Measurements from ENCODE around the gene TAF8. TPM values are rescaled to one million over a fixed set of nuclear protein-coding genes. Genes with fewer than 3 reads are reported as not detected.

The TAF8 gene
- total RNA-seq, 2 donors from 2014 or later = 21.9 to 35.8 TPM

DNA sequence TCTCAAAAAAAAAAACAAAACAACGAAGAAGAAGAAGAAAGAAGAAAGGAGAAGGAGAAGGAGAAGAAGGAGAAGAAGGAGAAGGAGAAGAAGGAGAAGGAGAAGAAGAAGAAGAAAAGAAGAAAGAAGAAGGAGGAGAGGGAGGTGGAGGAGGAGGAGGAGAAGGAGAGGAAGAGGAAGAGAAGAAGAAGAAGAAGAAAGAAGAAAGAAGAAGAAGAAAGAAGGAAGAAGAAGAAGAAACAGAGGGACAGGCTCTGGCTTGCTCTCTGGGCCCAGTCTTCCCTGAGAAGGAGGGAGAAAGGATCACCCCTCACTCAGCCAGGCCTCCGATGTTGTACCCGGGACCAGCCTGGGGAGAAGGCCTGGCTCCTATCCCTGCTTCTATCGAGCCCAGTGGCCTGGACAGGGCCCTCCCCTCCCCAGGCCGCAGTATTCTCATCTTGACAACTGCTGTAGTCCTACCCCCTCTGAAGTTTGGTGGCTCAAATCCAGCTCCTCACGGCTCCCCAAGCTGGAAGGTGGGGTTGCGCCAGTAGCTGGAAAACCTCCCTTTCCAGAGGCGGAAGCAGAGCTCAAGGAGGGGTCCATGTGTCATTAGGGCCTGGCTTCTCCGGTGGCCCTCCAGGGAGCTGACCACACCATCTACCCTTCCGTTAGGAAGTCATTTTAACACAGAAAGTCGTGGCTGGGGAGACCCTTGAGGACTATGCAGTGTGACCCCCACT lies 73.2 kb downstream of the TAF8 start:
- H3K36me3 ChIP-seq = no peaks in the 10 kb centered on the region
- H3K27me3 ChIP-seq = no peaks in the 10 kb centered on the region
- H3K27ac ChIP-seq = peak overlapping the region; percentile 1 to 33
- no peak overlapping the region for H3K4me3 ChIP-seq
- TF ChIP-seq CTCF (IDR thresholded peaks at IDR 0.05) = no peak
- no peaks in the 10 kb centered on the region for H3K9me3 ChIP-seq
- H3K4me1 ChIP-seq = peaks cover 0 to 3% of the 10 kb centered on the region in 2 donors
- DNase-seq (ENCODE audit: low spot score) = no peak

- Histone ChIP-seq H3K9me3 (no peaks in the 10 kb centered on the region), H3K4me1 (peaks cover 0 to 9% of the 10 kb centered on the region in 2 donors), H3K36me3 (no peaks in the 10 kb centered on the region), H3K4me3 (no peak overlapping the region), H3K27ac (peak overlapping the region in 1 of 2 donors; percentile 33), H3K27me3 (no peaks in the 10 kb centered on the region)
- TF ChIP-seq CTCF (IDR thresholded peaks at IDR 0.05) = no peak
- DNase-seq (ENCODE audit: low spot score) = no peak
Measured at GRCh38 chr6:42124223-42124836, 74.0 kb downstream of the TAF8 start.

- H3K27me3 ChIP-seq = no peaks in the 10 kb centered on the region
- no peak overlapping the region for H3K4me3 ChIP-seq
- DNase-seq (ENCODE audit: low spot score) = no peak
- no peak for TF ChIP-seq CTCF (IDR thresholded peaks at IDR 0.05)
- peaks cover 0 to 9% of the 10 kb centered on the region in 2 donors for H3K4me1 ChIP-seq
- H3K27ac ChIP-seq = no peak overlapping the region
- no peaks in the 10 kb centered on the region for H3K36me3 ChIP-seq
- H3K9me3 ChIP-seq = no peaks in the 10 kb centered on the region
Measured at GRCh38 chr6:42125231-42125630, 74.9 kb downstream of the TAF8 start.

GRCh38 chr6:42125663-42126062 lies 75.3 kb downstream of the TAF8 start:
- no peak for TF ChIP-seq CTCF (IDR thresholded peaks at IDR 0.05)
- H3K4me3 ChIP-seq = no peak overlapping the region

GRCh38 chr6:42128460-42129359 lies 78.4 kb downstream of the TAF8 start:
- H3K4me1 ChIP-seq = peaks cover 0 to 9% of the 10 kb centered on the region in 2 donors
- no peak for DNase-seq (ENCODE audit: low spot score)
- no peak overlapping the region for H3K4me3 ChIP-seq
- no peaks in the 10 kb centered on the region for H3K9me3 ChIP-seq
- no peaks in the 10 kb centered on the region for H3K27me3 ChIP-seq
- no peak overlapping the region for H3K27ac ChIP-seq
- H3K36me3 ChIP-seq = no peaks in the 10 kb centered on the region
- peak in 1 of 2 donors; percentile 36 for TF ChIP-seq CTCF (IDR thresholded peaks at IDR 0.05)

More at GRCh38 chr6:42125663-42126062, 75.3 kb downstream of the TAF8 start:
- no peak for DNase-seq (ENCODE audit: low spot score)
- peaks cover 0 to 9% of the 10 kb centered on the region in 2 donors for H3K4me1 ChIP-seq
- H3K36me3 ChIP-seq = no peaks in the 10 kb centered on the region
- H3K27me3 ChIP-seq = no peaks in the 10 kb centered on the region
- H3K9me3 ChIP-seq = no peaks in the 10 kb centered on the region
- no peak overlapping the region for H3K27ac ChIP-seq

Data from right atrium auricular region (tissue), 2 donors.